ENCODE results near the gene SCGB1C1. TPM values are rescaled to one million over a fixed set of nuclear protein-coding genes. Genes with fewer than 3 reads are reported as not detected.

The SCGB1C1 gene
- total and polyA plus RNA-seq, 2 experiments from 2014 or later: not detected

DNA sequence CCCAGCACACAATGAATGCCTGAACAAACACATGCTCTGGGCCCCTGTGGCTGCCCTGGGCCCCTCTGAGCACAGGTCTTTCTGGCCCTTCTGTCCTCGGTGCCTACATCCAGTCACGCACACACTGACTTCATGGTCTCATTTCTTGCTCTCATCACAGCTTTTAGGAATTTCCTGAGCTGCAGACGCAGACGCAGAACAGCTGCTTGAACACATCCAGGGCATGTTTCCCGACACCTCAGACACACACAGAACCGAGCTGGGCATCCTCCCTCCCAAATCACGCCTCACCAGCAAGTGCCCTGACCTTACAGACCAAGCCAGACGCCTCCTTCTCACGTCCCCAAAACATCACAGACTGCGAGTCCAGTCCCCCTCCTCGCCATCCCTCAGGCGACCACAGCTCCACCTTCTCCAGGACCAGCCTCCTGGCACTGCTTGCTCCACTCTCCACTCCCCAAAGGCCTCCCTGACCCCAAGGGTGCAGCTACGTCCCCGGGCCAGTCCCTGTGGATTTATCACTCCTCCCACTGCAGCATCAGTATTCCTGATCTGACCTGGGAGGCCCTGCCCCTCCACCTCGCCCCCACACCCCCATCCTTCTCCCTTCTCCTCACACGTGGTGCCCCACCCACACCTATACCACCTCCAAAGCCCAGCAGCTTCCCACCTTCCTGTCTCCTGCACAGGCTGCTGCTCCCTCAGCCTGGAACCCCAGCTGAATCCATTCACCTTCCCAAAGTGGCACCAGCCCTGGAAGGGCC lies 30.3 kb downstream of the SCGB1C1 start:
- Histone ChIP-seq H3K9me2 (replicated peaks; ENCODE audit: insufficient read depth) (no peaks in the 10 kb centered on the region), H3K4me3 (no peak overlapping the region), H3K27ac (no peak overlapping the region), H3K9me3 (ENCODE audit: low read depth) (no peaks in the 10 kb centered on the region), H3K79me2 (peaks cover 15% of the 10 kb centered on the region), H3K27me3 (no peaks in the 10 kb centered on the region), H4K20me1 (ENCODE audit: insufficient read depth, poor library complexity, severe bottlenecking) (no peaks in the 10 kb centered on the region), H3K36me3 (replicated peaks; ENCODE audit: insufficient read depth, low read depth) (no peaks in the 10 kb centered on the region), H3K4me2 (no peak overlapping the region), H3K4me1 (ENCODE audit: insufficient read depth) (no peaks in the 10 kb centered on the region), H2AFZ (no peak overlapping the region)
- TF ChIP-seq EZH2 (IDR thresholded peaks at IDR 0.05; ENCODE audit: borderline replicate concordance): no peak
- no peak for TF ChIP-seq EZH2phosphoT487 (IDR thresholded peaks at IDR 0.05; ENCODE audit: low read depth, severe bottlenecking, unreplicated experiment)
- TF ChIP-seq, protein P1, sequence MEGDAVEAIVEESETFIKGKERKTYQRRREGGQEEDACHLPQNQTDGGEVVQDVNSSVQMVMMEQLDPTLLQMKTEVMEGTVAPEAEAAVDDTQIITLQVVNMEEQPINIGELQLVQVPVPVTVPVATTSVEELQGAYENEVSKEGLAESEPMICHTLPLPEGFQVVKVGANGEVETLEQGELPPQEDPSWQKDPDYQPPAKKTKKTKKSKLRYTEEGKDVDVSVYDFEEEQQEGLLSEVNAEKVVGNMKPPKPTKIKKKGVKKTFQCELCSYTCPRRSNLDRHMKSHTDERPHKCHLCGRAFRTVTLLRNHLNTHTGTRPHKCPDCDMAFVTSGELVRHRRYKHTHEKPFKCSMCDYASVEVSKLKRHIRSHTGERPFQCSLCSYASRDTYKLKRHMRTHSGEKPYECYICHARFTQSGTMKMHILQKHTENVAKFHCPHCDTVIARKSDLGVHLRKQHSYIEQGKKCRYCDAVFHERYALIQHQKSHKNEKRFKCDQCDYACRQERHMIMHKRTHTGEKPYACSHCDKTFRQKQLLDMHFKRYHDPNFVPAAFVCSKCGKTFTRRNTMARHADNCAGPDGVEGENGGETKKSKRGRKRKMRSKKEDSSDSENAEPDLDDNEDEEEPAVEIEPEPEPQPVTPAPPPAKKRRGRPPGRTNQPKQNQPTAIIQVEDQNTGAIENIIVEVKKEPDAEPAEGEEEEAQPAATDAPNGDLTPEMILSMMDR (IDR thresholded peaks at IDR 0.05; ENCODE audit: poor library complexity): no peak
- 95% methylated on average over 13 of the region's 16 CpGs for WGBS (ENCODE audit: low lambda C conversion rate, missing lambda C conversion rate)
- no peak for DNase-seq (ENCODE audit: low spot score)

- Histone ChIP-seq H3K27me3 (no peaks in the 10 kb centered on the region), H3K36me3 (replicated peaks; ENCODE audit: insufficient read depth, low read depth) (no peaks in the 10 kb centered on the region)
These were observed 31.0 kb downstream of the SCGB1C1 start for GRCh38 chr11:223884-224283.

DNA sequence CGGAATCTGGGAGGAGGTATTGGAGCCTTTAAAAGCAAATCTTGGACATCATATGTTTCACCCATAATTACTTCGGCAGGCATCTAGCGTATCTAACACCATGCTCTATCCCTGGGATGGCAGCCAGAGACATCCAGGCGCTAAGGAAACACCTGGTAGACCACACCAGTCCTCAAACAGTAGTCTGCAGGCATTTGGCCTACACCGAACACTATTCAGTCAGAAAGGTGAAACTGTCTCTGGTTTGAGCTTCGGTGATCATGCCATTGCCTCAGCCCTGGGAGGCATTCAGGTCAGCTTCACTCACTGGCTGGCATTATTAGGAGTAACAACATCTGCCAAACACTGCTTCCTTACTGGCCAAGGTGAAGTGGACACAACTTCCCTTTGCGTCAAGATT lies 31.5 kb downstream of the SCGB1C1 start:
- Histone ChIP-seq H4K20me1 (ENCODE audit: insufficient read depth, poor library complexity, severe bottlenecking) (no peaks in the 10 kb centered on the region), H3K79me2 (peaks cover 22% of the 10 kb centered on the region), H3K27ac (no peak overlapping the region), H3K9me3 (ENCODE audit: low read depth) (no peaks in the 10 kb centered on the region), H3K27me3 (no peaks in the 10 kb centered on the region), H3K9me2 (replicated peaks; ENCODE audit: insufficient read depth) (no peaks in the 10 kb centered on the region), H3K4me2 (no peak overlapping the region), H3K4me3 (no peak overlapping the region), H2AFZ (no peak overlapping the region), H3K36me3 (replicated peaks; ENCODE audit: insufficient read depth, low read depth) (no peaks in the 10 kb centered on the region), H3K4me1 (ENCODE audit: insufficient read depth) (no peaks in the 10 kb centered on the region)
- 96% methylated on average over 7 of the region's 7 CpGs for WGBS (ENCODE audit: low lambda C conversion rate, missing lambda C conversion rate)
- TF ChIP-seq, protein P1 (IDR thresholded peaks at IDR 0.05; ENCODE audit: poor library complexity): no peak
- TF ChIP-seq EZH2phosphoT487 (IDR thresholded peaks at IDR 0.05; ENCODE audit: low read depth, severe bottlenecking, unreplicated experiment) (no peak), EZH2 (IDR thresholded peaks at IDR 0.05; ENCODE audit: borderline replicate concordance) (no peak)
- DNase-seq (ENCODE audit: low spot score): no peak

More at GRCh38 chr11:223884-224283, 31.0 kb downstream of the SCGB1C1 start:
- DNase-seq (ENCODE audit: low spot score): no peak
- Histone ChIP-seq H3K4me2 (no peak overlapping the region), H3K9me2 (replicated peaks; ENCODE audit: insufficient read depth) (no peaks in the 10 kb centered on the region), H3K79me2 (peaks cover 22% of the 10 kb centered on the region), H2AFZ (no peak overlapping the region), H4K20me1 (ENCODE audit: insufficient read depth, poor library complexity, severe bottlenecking) (no peaks in the 10 kb centered on the region), H3K9me3 (ENCODE audit: low read depth) (no peaks in the 10 kb centered on the region), H3K27ac (no peak overlapping the region), H3K4me3 (no peak overlapping the region), H3K4me1 (ENCODE audit: insufficient read depth) (no peaks in the 10 kb centered on the region)
- TF ChIP-seq EZH2 (IDR thresholded peaks at IDR 0.05; ENCODE audit: borderline replicate concordance): no peak
- no peak for TF ChIP-seq EZH2phosphoT487 (IDR thresholded peaks at IDR 0.05; ENCODE audit: low read depth, severe bottlenecking, unreplicated experiment)
- TF ChIP-seq, protein P1 (IDR thresholded peaks at IDR 0.05; ENCODE audit: poor library complexity): no peak
- WGBS (ENCODE audit: low lambda C conversion rate, missing lambda C conversion rate): 100% methylated on average over 7 of the region's 9 CpGs

Data from hepatocyte (in vitro differentiated cells).